ENCODE data around the gene LRFN5. TPM values are rescaled to one million over a fixed set of nuclear protein-coding genes. Genes with fewer than 3 reads are reported as not detected.

The LRFN5 gene
- total and polyA plus RNA-seq, 2 of the 13 experiments (the other 11 are each of a cell fraction or from before 2014, with no cell fraction given): not detected

DNA sequence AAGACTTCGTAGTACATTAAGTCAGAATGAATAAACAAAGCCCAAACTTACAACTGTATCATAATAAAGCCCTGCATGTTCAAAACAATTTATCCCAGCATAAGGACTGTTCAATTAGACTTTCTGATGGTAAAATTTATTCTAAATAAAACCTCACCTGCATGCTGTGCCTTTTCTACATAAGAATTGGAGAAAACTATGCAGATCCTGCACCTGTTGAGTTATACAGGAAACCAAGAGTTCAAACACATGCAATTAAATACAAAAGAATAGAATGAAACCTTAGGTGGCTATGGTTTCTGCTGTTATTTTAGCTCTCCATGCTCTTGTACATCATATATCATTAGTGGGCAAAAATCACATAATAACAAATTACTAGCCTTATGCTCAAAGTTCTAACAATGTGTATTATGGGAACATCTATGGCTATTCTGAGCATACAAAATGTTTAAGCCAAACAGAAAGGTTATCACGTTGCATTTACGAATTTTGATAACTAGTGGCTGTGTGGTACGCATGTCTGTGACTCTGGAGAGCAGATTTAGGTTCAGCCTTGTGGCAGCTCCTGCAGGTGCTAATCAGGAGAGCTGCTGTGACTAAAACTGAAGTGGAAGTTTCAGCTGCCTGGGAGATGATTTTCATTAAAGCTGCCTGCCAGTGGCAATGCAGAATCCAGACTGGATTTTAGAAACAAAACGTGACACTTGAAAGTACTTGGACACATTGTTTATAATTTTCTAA is 36.1 kb upstream of the LRFN5 start:
- POLR2A ChIA-PET: no interaction called here
- no peak overlapping the region for H3K4me2 ChIP-seq (ENCODE audit: low read depth, low read length)
- H3K9me3 ChIP-seq (ENCODE audit: low read length): peaks cover 34% of the 10 kb centered on the region
- H4K20me1 ChIP-seq (ENCODE audit: insufficient read depth, low read length): no peaks in the 10 kb centered on the region
- TF ChIP-seq ZNF572 (CRISPR knock-in tag; IDR thresholded peaks at IDR 0.05): no peak
- no peak for TF ChIP-seq NR2F2 (IDR thresholded peaks at IDR 0.05; ENCODE audit: borderline replicate concordance, low read depth)
- no peak for TF ChIP-seq SSRP1 (CRISPR knock-in tag; IDR thresholded peaks at IDR 0.05)
- TF ChIP-seq, protein P1, sequence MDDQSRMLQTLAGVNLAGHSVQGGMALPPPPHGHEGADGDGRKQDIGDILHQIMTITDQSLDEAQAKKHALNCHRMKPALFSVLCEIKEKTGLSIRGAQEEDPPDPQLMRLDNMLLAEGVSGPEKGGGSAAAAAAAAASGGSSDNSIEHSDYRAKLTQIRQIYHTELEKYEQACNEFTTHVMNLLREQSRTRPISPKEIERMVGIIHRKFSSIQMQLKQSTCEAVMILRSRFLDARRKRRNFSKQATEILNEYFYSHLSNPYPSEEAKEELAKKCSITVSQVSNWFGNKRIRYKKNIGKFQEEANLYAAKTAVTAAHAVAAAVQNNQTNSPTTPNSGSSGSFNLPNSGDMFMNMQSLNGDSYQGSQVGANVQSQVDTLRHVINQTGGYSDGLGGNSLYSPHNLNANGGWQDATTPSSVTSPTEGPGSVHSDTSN (CRISPR knock-in tag; IDR thresholded peaks at IDR 0.05; ENCODE audit: borderline replicate concordance): no peak
- no peak for TF ChIP-seq ZNF101 (CRISPR knock-in tag; IDR thresholded peaks at IDR 0.05; ENCODE audit: borderline replicate concordance, low read depth)
- no peak for TF ChIP-seq ZNF367 (CRISPR knock-in tag; IDR thresholded peaks at IDR 0.05; ENCODE audit: borderline replicate concordance)
- TF ChIP-seq ZNF121 (CRISPR knock-in tag; IDR thresholded peaks at IDR 0.05): no peak
- TF ChIP-seq ZNF510 (CRISPR knock-in tag; IDR thresholded peaks at IDR 0.05; ENCODE audit: low read depth): no peak
- no peak for TF ChIP-seq ZNF790 (CRISPR knock-in tag; IDR thresholded peaks at IDR 0.05; ENCODE audit: borderline replicate concordance)
- TF ChIP-seq ZNF788 (CRISPR knock-in tag; IDR thresholded peaks at IDR 0.05; ENCODE audit: borderline replicate concordance): no peak
- TF ChIP-seq CREM (IDR thresholded peaks at IDR 0.05): no peak
- TF ChIP-seq CREM (CRISPR knock-in tag; IDR thresholded peaks at IDR 0.05): no peak
- no peak for TF ChIP-seq ZFP41 (CRISPR knock-in tag; IDR thresholded peaks at IDR 0.05; ENCODE audit: borderline replicate concordance)
- TF ChIP-seq PAF1 (CRISPR knock-in tag; IDR thresholded peaks at IDR 0.05): no peak
- H3K79me2 ChIP-seq (ENCODE audit: insufficient read depth, low read length): no peaks in the 10 kb centered on the region
- no peak overlapping the region for H3K4me3 ChIP-seq (replicated peaks in 1 of 3; ENCODE audit: insufficient read depth in 1 of 3, low read depth in 2 of 3, low read length in 3 of 3)
- H3K4me1 ChIP-seq (ENCODE audit: insufficient read depth, low read length): no peaks in the 10 kb centered on the region
- WGBS (ENCODE audit: low lambda C conversion rate): 2% methylated on average over 5 of the region's 5 CpGs
- no peak overlapping the region for H3K27ac ChIP-seq (ENCODE audit: extremely low read length, insufficient read depth, low read length)
- FAIRE-seq (no peak), DNase-seq (ENCODE audit: low spot score) (no peak), ATAC-seq (no peak)
- intact Hi-C loops (cut with micrococcal nuclease; ENCODE audit: unreplicated experiment) (no loop called here), in situ Hi-C loops (cut with HindIII; ENCODE audit: extremely low pct_ligation_motif_present, low pct_unique_long_range_greater_than_20kb) (no loop called here)
- H3K27me3 ChIP-seq (ENCODE audit: control insufficient read depth in 1 of 2, insufficient read depth in 2 of 2, low read length in 2 of 2): no peaks in the 10 kb centered on the region
- H3K36me3 ChIP-seq (replicated peaks in 1 of 2; ENCODE audit: control insufficient read depth in 1 of 2, insufficient read depth in 2 of 2, low read length in 2 of 2): no peaks in the 10 kb centered on the region
- BruUV-seq (replicated peaks): no TSS peak
- H2AFZ ChIP-seq (ENCODE audit: low read length): no peak overlapping the region
- CTCF ChIA-PET (ENCODE audit: low intra/inter-chr PET ratio, low total read pairs): no interaction called here
- H3K9ac ChIP-seq (ENCODE audit: insufficient read depth, low read depth, low read length): no peak overlapping the region

All from HepG2 (cell line).